Mucosa of descending colon (tissue), 3 donors: ENCODE measurements around the gene TRAF5. TPM values are rescaled to one million over a fixed set of nuclear protein-coding genes. Genes with fewer than 3 reads are reported as not detected.
"Not testable (repeated sequence)": the region's sequence is repeated elsewhere in the genome, so short reads cannot be mapped to it uniquely, and the experiment has no call there.

Source experiments
- ATAC-seq: fragments of 200-7000 bp; cut with Tn5 transposase; one replicate; pipeline ENCODE4 v1.9.1; 2020; ENCODE audit warnings: mild to moderate bottlenecking, moderate library complexity
- DNase-seq, 3 donors: peaks; one replicate each; pipeline ENCODE4 v3.0.0-alpha.2; 2020
- H3K36me3 ChIP-seq: fragments of 200-600 bp; one replicate; pipeline ENCODE4 v1.8.0; 2021; ENCODE audit warnings: low read depth, mild to moderate bottlenecking
- H3K4me1 ChIP-seq: fragments of 200-600 bp; one replicate; pipeline ENCODE4 v1.8.0; 2021; ENCODE audit warnings: low read depth, mild to moderate bottlenecking
- H3K4me3 ChIP-seq: fragments of 200-600 bp; one replicate; pipeline ENCODE4 v1.8.0; 2021; ENCODE audit warnings: mild to moderate bottlenecking
- H3K9me3 ChIP-seq: fragments of 200-600 bp; one replicate; pipeline ENCODE4 v1.8.0; 2021; ENCODE audit warnings: mild to moderate bottlenecking
- intact Hi-C, 2 donors: fragments of 100-400 bp; cut with DNase I in 1 of 2; cut with micrococcal nuclease in 1 of 2; formaldehyde crosslinking; loops; one replicate each; pipeline versions ENCODE4 v1.11.0 to v1.11.1; 2022; cut with DNase I, micrococcal nuclease
- total RNA-seq, 3 donors: library from RNA; stranded (reverse); fragmentation: NEBNext Ultra II Directional in 2 of 3; extraction: Animal tissue kit (Norgen Biotek cat#: 25700) in 2 of 3; gene quantifications; one replicate each; pipeline versions ENCODE4 v1.2.1 to v1.2.4, GENCODE V29; 2021 to 2023
- TF ChIP-seq, protein P1 (sequence below): fragments of 200-600 bp; IDR thresholded peaks from one replicate; pipeline ENCODE4 v1.8.0; 2022; ENCODE audit warnings: antibody characterized with exemption, mild to moderate bottlenecking
- donor health status: DM: no; HTN: no; CAD: no; lungs with moderate emphysema.
- donor health status: DM: no; HTN: no; CAD: no.
- donor health status: DM: no; HTN: yes; CAD: no.

Gene TRAF5
- total RNA-seq, 3 donors from 2014 or later: 19.4 to 28.5 (median 23.9) TPM

DNA sequence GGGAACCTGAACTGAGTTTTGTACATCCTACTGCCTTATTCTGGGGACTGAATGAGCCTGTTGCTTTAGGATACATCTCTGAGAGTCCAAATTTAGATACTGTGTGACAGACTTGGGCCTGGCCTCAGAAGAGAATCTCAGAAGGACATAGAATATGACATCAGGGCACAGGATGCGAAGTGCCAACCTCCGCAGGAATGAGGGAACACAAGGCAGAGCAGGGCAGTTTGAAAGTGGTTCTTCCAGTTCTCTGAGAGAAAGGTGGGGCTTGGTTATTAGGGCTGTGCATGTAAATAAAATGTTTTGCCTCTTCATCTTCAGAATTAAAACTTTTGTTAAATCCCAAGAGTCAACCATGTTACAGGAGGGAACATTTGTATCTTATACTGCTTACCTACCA, 23.1 kb downstream of the TRAF5 start:
- intact Hi-C loops: no loop called here
- Histone ChIP-seq H3K4me1 (peaks cover 16% of the 10 kb centered on the region), H3K36me3 (no peaks in the 10 kb centered on the region), H3K4me3 (no peak overlapping the region), H3K9me3 (no peaks in the 10 kb centered on the region)
- ATAC-seq (peak; percentile 73), DNase-seq (peak in 1 of 3 donors; percentile 53)
- TF ChIP-seq, protein P1, sequence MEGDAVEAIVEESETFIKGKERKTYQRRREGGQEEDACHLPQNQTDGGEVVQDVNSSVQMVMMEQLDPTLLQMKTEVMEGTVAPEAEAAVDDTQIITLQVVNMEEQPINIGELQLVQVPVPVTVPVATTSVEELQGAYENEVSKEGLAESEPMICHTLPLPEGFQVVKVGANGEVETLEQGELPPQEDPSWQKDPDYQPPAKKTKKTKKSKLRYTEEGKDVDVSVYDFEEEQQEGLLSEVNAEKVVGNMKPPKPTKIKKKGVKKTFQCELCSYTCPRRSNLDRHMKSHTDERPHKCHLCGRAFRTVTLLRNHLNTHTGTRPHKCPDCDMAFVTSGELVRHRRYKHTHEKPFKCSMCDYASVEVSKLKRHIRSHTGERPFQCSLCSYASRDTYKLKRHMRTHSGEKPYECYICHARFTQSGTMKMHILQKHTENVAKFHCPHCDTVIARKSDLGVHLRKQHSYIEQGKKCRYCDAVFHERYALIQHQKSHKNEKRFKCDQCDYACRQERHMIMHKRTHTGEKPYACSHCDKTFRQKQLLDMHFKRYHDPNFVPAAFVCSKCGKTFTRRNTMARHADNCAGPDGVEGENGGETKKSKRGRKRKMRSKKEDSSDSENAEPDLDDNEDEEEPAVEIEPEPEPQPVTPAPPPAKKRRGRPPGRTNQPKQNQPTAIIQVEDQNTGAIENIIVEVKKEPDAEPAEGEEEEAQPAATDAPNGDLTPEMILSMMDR: no peak

DNA sequence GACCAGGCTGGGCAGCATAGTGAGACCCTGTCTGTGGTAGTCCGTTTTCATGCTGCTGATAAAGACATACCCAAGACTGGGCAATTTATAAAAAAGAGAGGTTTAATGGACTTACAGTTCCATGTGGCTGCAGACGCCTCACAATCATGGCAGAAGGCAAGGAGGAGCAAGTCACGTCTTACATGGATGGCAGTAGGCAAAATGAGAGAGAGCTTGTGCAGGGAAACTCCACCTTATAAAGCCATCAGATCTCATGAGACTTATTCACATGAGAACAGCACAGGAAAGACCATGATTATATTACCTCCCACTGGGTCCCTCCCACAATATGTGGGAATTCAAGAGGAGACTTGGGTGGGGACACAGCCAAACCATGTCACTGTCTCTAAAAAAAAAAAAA, 25.4 kb downstream of the TRAF5 start:
- H3K36me3 ChIP-seq, ATAC-seq, DNase-seq, H3K4me3 ChIP-seq, H3K9me3 ChIP-seq, intact Hi-C loops: not testable (repeated sequence)
- peaks cover 16% of the 10 kb centered on the region for H3K4me1 ChIP-seq

DNA sequence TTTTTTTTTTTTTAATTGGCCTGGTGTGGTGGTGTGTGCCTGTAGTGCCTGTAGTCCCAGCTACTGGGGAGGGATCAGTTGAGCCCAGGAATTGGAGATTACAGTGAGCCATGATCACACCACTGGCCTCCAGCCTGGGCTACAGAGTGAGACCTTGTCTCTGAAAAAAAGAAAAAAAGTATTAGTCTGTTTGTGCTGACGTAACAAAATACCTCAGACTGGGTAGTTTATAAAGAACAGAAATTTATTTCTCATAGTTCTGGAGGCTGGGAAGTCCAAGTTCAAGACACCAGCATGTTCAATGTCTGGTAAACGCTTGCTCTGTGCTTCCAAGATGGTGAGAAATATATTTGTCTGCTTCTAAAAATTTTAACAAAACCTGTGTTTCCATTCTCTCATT, 25.8 kb downstream of the TRAF5 start:
- Histone ChIP-seq H3K36me3 (no peaks in the 10 kb centered on the region), H3K4me1 (peaks cover 14% of the 10 kb centered on the region), H3K4me3 (no peak overlapping the region), H3K9me3 (no peaks in the 10 kb centered on the region)
- ATAC-seq: no peak
- TF ChIP-seq, protein P1: no peak
- no peak for DNase-seq
- intact Hi-C loops: no loop called here

DNA sequence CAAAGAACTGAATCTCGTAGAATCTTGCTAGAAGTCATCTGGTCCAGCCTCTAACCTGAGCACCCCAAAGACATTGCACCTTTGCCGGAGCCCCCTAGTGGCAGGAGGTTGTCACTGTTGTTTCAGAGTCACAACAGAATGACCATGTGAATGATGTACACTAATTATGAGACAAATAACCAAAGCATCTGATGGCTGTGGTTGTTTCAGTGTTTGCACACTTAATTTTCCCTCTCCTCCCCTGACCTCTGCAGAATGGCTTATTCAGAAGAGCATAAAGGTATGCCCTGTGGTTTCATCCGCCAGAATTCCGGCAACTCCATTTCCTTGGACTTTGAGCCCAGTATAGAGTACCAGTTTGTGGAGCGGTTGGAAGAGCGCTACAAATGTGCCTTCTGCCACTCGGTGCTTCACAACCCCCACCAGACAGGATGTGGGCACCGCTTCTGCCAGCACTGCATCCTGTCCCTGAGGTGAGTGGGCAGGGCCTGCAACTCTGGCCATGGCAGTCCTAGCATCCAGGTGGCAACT, 26.4 kb downstream of the TRAF5 start:
- Histone ChIP-seq H3K9me3 (no peaks in the 10 kb centered on the region), H3K4me1 (peaks cover 14% of the 10 kb centered on the region), H3K4me3 (no peak overlapping the region), H3K36me3 (no peaks in the 10 kb centered on the region)
- ATAC-seq: peak; percentile 84
- peak; percentile 67 to 80 (median 78) for DNase-seq
- intact Hi-C loops: no loop called here
- TF ChIP-seq, protein P1: no peak

DNA sequence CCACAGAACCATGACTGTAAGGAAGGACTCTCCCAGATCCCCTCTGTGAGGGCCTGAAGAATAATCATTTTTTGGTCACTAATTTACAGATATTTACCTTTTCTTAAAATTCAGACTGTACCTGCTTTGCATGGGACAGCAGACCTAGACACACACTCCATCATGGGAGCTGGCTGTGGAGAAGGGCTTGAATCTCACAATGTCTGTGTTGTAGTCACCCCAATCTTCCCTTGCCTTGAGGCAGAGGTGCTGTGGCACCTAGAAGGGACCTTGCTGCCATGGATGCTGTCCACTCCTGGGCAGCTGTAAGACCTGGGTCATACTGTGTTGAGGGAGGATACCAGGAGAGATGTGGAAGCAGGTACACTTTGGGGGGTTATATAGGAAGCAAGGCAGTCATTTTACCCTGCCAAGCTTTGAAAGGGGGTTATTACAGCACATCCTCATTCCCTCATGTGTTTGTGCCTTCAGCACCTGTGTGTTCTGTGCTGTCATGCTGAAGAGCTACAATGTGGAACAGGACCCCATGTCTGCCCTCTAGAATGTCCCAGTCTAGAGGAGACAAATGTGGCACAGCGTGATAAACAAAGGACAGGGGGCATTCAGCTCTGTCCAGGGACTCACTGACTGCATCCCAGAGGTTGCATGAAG, 27.1 kb downstream of the TRAF5 start:
- H3K4me3 ChIP-seq: no peak overlapping the region

DNA sequence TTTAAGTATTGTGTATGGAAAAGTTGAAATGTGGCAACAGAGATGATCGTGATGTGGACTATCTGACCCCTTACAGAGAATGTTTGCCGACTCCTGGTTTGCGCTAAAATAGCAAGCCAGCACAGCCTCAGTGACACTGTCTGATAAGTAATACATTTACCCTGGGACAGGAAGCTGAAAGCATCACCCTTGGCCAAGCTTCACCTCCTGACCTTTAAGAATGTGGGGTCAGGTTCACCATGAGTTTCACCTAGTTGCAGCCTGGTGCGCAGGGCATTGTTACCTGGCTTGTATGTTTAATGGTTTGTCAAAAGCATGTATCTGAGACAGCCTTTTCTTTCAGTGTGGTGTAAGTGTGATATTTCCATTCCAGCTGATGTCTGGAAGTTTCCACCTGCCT, 29.2 kb downstream of the TRAF5 start:
- TF ChIP-seq, protein P1: no peak
- no peak for DNase-seq
- intact Hi-C loops: no loop called here

More for the DNA sequence above, 27.1 kb downstream of the TRAF5 start:
- DNase-seq (no peak), ATAC-seq (no peak)
- intact Hi-C loops: no loop called here
- Histone ChIP-seq H3K9me3 (no peaks in the 10 kb centered on the region), H3K36me3 (no peaks in the 10 kb centered on the region), H3K4me1 (peaks cover 14% of the 10 kb centered on the region)
- TF ChIP-seq, protein P1: no peak

More for the DNA sequence above, 29.2 kb downstream of the TRAF5 start:
- Histone ChIP-seq H3K4me3 (no peak overlapping the region), H3K4me1 (peaks cover 10% of the 10 kb centered on the region), H3K9me3 (no peaks in the 10 kb centered on the region), H3K36me3 (no peaks in the 10 kb centered on the region)
- ATAC-seq: no peak
